ENCODE results near the gene ARID1A. TPM values are rescaled to one million over a fixed set of nuclear protein-coding genes. Genes with fewer than 3 reads are reported as not detected.
"Not testable (repeated sequence)": the region's sequence is repeated elsewhere in the genome, so short reads cannot be mapped to it uniquely, and the experiment has no call there.

Gene ARID1A
- total and polyA plus RNA-seq, 2 donors (not counting 1 experiment from before 2014, with no cell fraction given), result 12.9 to 16.0 TPM

GRCh38 chr1:26724118-26724517 lies 28.3 kb downstream of the ARID1A start:
- H3K4me1 ChIP-seq (ENCODE audit: control insufficient read depth, extremely low read depth, insufficient read depth, low read length), result peaks cover 21% of the 10 kb centered on the region
- no peak for TF ChIP-seq CTCF (conservative IDR thresholded peaks at IDR 0.05 in 1 of 2, IDR thresholded peaks at IDR 0.05 in 1 of 2; ENCODE audit: low read depth in 1 of 2, low read length in 2 of 2)
- TF ChIP-seq EZH2 (IDR thresholded peaks at IDR 0.05; ENCODE audit: low read length, missing control alignments), result no peak
- H3K79me2 ChIP-seq (ENCODE audit: control insufficient read depth, insufficient read depth, low read length), result peaks cover 86% of the 10 kb centered on the region
- H3K27ac ChIP-seq (ENCODE audit: insufficient read depth, low read length), result peak overlapping the region; percentile 49
- H4K20me1 ChIP-seq (ENCODE audit: control insufficient read depth, extremely low read depth, insufficient read depth, low read length), result peaks cover under 1% of the 10 kb centered on the region
- no peak overlapping the region for H3K4me2 ChIP-seq (ENCODE audit: extremely low read depth, insufficient read depth, low read length)
- no peak for DNase-seq (ENCODE audit: low read depth in 2 of 2)
- H3K27me3 ChIP-seq (ENCODE audit: control insufficient read depth, insufficient read depth, low read length), result no peaks in the 10 kb centered on the region
- no peak overlapping the region for H3K9ac ChIP-seq (ENCODE audit: insufficient read depth, low read length)
- H3K4me3 ChIP-seq (replicated peaks in 1 of 4; ENCODE audit: control extremely low read depth in 1 of 4, insufficient read depth in 1 of 4, low read depth in 3 of 4, low read length in 4 of 4), result no peak overlapping the region
- no peaks in the 10 kb centered on the region for H3K9me3 ChIP-seq (ENCODE audit: control insufficient read depth, insufficient read depth, low read depth, low read length)
- no peak overlapping the region for H2AFZ ChIP-seq (ENCODE audit: low read length)
- H3K36me3 ChIP-seq (ENCODE audit: control insufficient read depth, insufficient read depth, low read length), result peaks cover 2% of the 10 kb centered on the region

- TF ChIP-seq EZH2 (IDR thresholded peaks at IDR 0.05; ENCODE audit: low read length, missing control alignments) (no peak), CTCF (conservative IDR thresholded peaks at IDR 0.05 in 1 of 2, IDR thresholded peaks at IDR 0.05 in 1 of 2; ENCODE audit: low read depth in 1 of 2, low read length in 2 of 2) (no peak)
- DNase-seq (ENCODE audit: low read depth in 2 of 2), result peak in 1 of 2 donors; percentile 38
- no peaks in the 10 kb centered on the region for H3K27me3 ChIP-seq (ENCODE audit: control insufficient read depth, insufficient read depth, low read length)
- H3K4me2 ChIP-seq (ENCODE audit: extremely low read depth, insufficient read depth, low read length), result no peak overlapping the region
- peaks cover 92% of the 10 kb centered on the region for H3K79me2 ChIP-seq (ENCODE audit: control insufficient read depth, insufficient read depth, low read length)
- no peaks in the 10 kb centered on the region for H3K9me3 ChIP-seq (ENCODE audit: control insufficient read depth, insufficient read depth, low read depth, low read length)
- no peak overlapping the region for H3K27ac ChIP-seq (ENCODE audit: insufficient read depth, low read length)
- H3K36me3 ChIP-seq (ENCODE audit: control insufficient read depth, insufficient read depth, low read length), result peaks cover 6% of the 10 kb centered on the region
- H2AFZ ChIP-seq (ENCODE audit: low read length), result no peak overlapping the region
- H4K20me1 ChIP-seq (ENCODE audit: control insufficient read depth, extremely low read depth, insufficient read depth, low read length), result no peaks in the 10 kb centered on the region
- no peak overlapping the region for H3K4me3 ChIP-seq (replicated peaks in 1 of 4; ENCODE audit: control extremely low read depth in 1 of 4, insufficient read depth in 1 of 4, low read depth in 3 of 4, low read length in 4 of 4)
- H3K9ac ChIP-seq (ENCODE audit: insufficient read depth, low read length), result no peak overlapping the region
- H3K4me1 ChIP-seq (ENCODE audit: control insufficient read depth, extremely low read depth, insufficient read depth, low read length), result peaks cover 21% of the 10 kb centered on the region
Measured at GRCh38 chr1:26724926-26725325, 29.1 kb downstream of the ARID1A start.

GRCh38 chr1:26725904-26726303 lies 30.1 kb downstream of the ARID1A start:
- not testable (repeated sequence) for H3K9ac ChIP-seq (ENCODE audit: insufficient read depth, low read length); H3K27ac ChIP-seq (ENCODE audit: insufficient read depth, low read length); H3K9me3 ChIP-seq (ENCODE audit: control insufficient read depth, insufficient read depth, low read depth, low read length); H2AFZ ChIP-seq (ENCODE audit: low read length); H4K20me1 ChIP-seq (ENCODE audit: control insufficient read depth, extremely low read depth, insufficient read depth, low read length); H3K4me2 ChIP-seq (ENCODE audit: extremely low read depth, insufficient read depth, low read length); H3K36me3 ChIP-seq (ENCODE audit: control insufficient read depth, insufficient read depth, low read length); H3K4me3 ChIP-seq (replicated peaks in 1 of 4; ENCODE audit: control extremely low read depth in 1 of 4, insufficient read depth in 1 of 4, low read depth in 3 of 4, low read length in 4 of 4); H3K27me3 ChIP-seq (ENCODE audit: control insufficient read depth, insufficient read depth, low read length)
- DNase-seq (ENCODE audit: low read depth in 2 of 2), result peak in 1 of 2 donors; percentile 71
- peaks cover 87% of the 10 kb centered on the region for H3K79me2 ChIP-seq (ENCODE audit: control insufficient read depth, insufficient read depth, low read length)
- H3K4me1 ChIP-seq (ENCODE audit: control insufficient read depth, extremely low read depth, insufficient read depth, low read length), result peaks cover 21% of the 10 kb centered on the region
